Testis (tissue), 2 donors: Measurements from ENCODE around the gene ARFGAP3.

Experiments
- POLR2A ChIP-seq: fragments of 450-650 bp; IDR thresholded peaks from one replicate; pipeline ENCODE4 v1.6.1; 2017; ENCODE audit warnings: antibody characterized with exemption, mild to moderate bottlenecking, moderate library complexity
- TF ChIP-seq, protein P1 (sequence below), 3 experiments: fragments of 450-650 bp in 2 of 3; fragments of 200-600 bp in 1 of 3; sonication (generic) in 1 of 3; IDR thresholded peaks; one replicate each; pipeline ENCODE4 v1.5.1; 2016 to 2019; ENCODE audit warnings: antibody characterized with exemption in 3 of 3, mild to moderate bottlenecking in 2 of 3, moderate library complexity in 1 of 3

DNA sequence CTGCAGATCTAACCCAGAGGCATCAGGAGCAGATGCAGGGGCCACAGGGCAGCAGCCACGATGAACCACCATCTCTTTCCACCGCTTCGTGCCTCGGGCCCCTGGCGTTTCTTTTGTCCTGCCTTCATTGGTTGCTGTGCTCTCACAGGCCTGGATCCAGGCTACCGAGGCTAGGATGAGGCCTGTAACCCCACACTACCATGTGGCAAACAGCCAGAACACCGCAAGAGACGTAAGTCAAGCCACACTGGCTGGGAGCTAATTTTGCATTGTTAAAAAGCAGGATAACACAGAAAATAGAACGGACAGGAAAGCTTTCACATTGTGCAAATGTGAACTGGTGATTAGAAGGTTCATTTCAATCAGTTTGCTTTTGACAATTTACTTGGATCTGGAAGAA, 15.7 kb upstream of the ARFGAP3 start:
- TF ChIP-seq POLR2A: no peak
- TF ChIP-seq, protein P1, sequence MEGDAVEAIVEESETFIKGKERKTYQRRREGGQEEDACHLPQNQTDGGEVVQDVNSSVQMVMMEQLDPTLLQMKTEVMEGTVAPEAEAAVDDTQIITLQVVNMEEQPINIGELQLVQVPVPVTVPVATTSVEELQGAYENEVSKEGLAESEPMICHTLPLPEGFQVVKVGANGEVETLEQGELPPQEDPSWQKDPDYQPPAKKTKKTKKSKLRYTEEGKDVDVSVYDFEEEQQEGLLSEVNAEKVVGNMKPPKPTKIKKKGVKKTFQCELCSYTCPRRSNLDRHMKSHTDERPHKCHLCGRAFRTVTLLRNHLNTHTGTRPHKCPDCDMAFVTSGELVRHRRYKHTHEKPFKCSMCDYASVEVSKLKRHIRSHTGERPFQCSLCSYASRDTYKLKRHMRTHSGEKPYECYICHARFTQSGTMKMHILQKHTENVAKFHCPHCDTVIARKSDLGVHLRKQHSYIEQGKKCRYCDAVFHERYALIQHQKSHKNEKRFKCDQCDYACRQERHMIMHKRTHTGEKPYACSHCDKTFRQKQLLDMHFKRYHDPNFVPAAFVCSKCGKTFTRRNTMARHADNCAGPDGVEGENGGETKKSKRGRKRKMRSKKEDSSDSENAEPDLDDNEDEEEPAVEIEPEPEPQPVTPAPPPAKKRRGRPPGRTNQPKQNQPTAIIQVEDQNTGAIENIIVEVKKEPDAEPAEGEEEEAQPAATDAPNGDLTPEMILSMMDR (IDR thresholded peaks at IDR 0.05): no peak
